NCI-H226 (cell line): ENCODE data around the gene SYNGAP1.
"Not testable (repeated sequence)": the region's sequence is repeated elsewhere in the genome, so short reads cannot be mapped to it uniquely, and the experiment has no call there.

ENCODE experiments used
- DNase-seq: peaks from one replicate; pipeline ENCODE4 v3.0.0-alpha.2; 2015

SYNGAP1 gene

DNA sequence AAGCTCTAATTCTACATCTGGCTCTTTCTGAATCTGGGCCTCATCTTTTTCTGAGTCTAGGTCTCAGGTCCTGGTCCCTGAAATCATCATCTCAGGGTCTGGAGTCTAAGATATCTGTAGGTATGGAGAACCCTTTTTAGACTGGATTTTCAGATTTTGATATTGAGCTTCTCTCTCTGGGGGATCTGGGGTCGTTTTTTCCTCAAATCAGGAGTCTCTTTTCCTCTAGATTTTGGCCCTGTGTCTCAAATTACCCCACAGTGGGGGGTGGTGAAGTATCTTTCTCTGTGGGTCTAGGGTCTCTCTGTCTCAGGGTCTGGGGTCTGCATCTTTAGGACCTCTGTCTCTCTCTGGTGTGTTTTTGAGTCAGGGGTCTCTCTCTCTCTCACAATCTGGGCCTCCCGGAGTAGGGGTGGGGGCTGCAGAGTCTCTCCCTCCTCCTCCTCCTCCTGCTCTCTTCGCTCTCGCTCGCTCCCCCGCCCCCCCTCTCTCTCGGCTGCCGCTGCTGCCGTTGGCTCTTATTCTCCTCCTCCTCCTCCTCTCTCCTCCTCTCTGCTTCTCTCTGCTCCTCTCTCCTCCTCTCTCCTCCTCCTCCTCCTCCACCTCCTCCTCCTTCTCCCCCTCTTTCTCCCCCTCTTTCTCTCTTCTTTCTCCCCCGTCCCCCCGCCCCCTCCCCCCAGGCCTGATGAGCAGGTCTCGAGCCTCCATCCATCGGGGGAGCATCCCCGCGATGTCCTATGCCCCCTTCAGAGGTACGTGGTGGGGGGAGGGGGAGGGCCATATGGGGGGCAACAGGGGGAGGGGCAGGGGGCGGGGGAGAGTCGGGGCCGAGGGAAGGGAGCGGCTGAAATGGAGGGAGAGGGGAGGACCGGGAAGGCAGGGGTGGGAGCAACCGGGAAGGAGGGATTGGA, at the start of gene SYNGAP1:
Gene SYNGAP1 (plus strand): TSS at position 486 of the 911 bp plus-strand sequence. CDS start 200 bp downstream, at position 686.
- no peak for DNase-seq

DNA sequence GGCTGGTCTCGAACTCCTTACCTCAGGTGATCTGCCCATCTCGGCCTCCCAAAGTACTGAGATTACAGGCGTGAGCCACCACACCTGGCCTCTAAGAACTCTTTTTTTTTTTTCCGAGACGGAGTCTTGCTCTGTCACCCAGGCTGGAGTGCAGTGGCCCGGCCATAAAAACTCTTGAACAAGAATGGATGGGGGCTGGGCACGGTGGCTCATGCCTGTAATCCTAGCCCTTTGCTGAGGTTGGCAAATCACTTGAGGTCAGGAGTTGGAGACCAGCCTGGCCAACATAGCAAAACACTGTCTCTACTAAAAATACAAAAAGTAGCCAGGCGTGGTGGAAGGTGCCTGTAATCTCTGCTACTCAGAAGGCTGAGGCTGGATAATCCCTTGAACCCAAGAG, 48.0 kb upstream of the SYNGAP1 start:
- not testable (repeated sequence) for DNase-seq

- no peak for DNase-seq
Observed at GRCh38 chr6:33372526-33373123, 47.2 kb upstream of the SYNGAP1 start.

GRCh38 chr6:33373960-33374910, 45.6 kb upstream of the SYNGAP1 start:
- no peak for DNase-seq

DNA sequence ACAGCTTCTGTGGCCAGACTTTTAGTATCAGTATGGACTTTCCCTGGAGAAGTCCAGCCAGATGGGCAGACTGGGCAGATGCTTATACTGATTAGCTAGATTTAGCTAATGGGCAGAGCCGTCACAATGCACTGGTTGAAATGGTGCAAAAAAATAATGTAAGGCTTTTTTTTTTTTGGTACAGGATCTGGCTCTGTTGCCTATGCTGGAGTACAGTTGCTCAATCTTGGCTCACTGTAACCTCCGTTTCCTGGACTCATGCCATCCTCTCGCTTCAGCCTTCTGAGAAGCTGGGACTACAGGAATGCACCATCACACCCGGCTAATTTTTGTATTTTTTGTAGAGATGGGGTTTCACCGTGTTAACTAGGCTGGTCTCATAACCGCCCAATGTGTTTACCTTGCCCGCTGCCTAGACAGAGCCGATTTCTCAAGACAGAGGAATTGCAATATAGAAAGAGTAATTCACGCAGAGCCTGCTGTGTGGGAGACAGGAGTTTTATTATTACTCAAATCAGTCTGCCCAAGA, 44.7 kb upstream of the SYNGAP1 start:
- DNase-seq, result peak; percentile 90

DNA sequence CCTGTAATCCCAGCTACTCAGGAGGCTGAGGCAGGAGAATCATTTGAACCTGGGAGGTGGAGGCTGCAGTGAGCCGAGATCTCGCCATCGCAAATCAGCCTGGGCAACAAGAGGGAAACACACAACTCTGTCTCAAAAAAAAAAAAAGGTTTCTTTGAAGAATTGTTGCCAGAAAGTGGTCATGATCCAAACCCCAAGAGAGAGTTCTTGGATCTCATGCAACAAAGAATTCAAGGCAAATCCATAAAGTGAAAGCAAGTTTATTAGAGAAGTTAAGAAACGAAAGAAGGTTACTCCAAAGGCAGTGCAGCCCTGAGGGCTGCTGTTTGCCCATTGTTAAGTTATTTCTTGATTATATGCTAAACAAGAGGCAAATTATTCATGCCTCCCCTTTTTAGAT, 42.7 kb upstream of the SYNGAP1 start:
- no peak for DNase-seq

GRCh38 chr6:33379184-33379583, 40.7 kb upstream of the SYNGAP1 start:
- not testable (repeated sequence) for DNase-seq

DNA sequence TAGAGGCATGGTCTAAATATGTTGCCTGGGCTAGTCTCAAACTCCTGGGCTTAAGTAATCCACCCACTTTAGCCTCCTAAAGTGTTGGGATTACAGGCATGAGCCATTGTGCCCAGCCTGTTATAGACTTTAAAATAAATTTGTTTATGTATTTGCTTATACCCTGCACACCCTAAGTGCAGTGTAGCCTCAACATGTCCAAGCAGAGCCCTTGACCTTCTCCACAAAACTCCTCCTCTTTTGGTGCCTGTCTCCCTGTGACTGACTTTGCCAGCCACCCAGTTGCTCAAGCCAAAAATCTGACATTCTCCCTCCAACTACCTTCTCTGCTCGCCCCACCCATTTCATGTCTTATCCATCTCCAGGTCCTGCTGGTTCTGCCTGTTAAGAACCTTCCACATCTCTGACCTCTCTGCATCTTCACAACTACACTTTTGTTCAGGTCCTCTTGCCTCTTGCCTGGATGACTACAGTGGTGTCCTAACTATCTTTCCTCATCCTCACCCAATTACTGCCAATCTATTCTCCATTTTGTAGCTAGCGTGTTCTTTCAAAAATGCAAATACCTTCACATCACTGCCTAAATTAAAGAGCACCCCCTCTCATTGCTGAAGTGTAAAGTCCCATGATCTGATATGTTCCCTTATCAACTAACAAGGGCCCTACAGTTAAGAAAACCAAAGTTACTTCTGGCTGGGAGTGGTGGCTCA, 39.4 kb upstream of the SYNGAP1 start:
- no peak for DNase-seq

GRCh38 chr6:33383427-33384185, 36.3 kb upstream of the SYNGAP1 start:
- DNase-seq, result no peak

GRCh38 chr6:33384581-33385020, 35.3 kb upstream of the SYNGAP1 start:
- DNase-seq, result peak; percentile 28

DNA sequence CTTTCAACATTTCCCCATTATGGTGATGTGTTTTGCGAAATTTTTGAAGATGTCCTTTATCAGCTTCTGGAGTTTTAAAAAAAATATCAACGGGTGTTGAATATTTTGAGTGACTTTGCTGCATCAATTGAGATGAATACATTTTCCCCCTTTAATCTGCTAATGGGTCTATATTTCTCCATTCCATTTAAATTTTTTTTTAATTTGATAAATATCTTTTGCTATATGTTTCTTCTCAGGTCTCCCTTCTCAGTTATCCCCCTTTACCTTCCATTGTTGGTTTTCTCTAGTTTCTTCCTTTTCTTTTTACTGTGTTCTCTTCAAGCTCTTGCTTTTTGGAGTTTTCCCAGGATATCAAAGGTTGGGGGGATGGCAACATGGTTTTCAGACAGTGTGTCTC, 29.7 kb upstream of the SYNGAP1 start:
- DNase-seq, result no peak

DNA sequence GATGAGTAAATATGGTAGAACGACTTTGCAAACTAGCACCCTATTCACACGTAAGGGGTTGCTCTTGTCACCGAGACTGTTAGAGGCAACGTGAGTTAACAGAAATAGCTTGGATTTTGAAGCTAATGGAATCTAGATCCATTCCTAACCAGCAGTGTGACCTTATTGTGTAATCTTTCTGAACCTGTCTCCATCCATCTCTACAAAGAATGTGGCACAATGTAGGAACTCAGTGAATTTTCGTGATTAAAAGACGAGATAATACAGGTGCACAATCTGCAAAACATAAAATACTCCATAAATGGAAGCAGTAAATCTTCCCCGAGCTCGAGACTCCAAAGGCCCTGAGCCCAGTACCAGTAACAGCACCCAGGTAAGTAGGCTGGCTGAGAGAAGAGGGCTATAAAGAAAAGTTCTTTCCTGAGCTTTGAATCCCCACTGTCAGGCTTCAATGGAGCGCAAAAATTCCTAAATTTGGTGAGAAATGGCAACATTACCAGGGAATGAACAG, 29.0 kb upstream of the SYNGAP1 start:
- DNase-seq, result no peak

- DNase-seq, result peak; percentile 100
Observed at GRCh38 chr6:33391278-33391921, 28.5 kb upstream of the SYNGAP1 start, which contains the start of gene KIFC1. TSS of gene KIFC1 (plus strand) at chr6:33391823. CDS start at chr6:33391986, 163 bp downstream.

- DNase-seq, result no peak
Observed at GRCh38 chr6:33391922-33392594, 27.8 kb upstream of the SYNGAP1 start.

DNA sequence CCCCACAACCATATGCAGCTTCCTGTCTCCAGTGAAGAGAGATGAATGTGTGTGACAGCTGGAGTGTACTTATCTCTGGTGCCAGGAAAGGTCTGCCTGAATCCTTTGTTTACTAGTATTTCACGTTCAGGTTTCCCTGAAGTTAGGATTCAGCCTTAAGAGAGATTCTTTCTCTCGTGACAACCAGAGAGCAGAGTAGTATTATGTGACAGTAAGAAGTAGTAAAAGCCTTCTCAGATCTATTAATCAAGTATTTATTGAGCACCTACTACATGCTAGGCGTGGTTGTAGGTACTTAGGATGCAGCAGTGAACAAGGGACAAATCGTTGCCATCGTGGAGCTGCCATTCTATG, 27.3 kb upstream of the SYNGAP1 start:
- no peak for DNase-seq

DNA sequence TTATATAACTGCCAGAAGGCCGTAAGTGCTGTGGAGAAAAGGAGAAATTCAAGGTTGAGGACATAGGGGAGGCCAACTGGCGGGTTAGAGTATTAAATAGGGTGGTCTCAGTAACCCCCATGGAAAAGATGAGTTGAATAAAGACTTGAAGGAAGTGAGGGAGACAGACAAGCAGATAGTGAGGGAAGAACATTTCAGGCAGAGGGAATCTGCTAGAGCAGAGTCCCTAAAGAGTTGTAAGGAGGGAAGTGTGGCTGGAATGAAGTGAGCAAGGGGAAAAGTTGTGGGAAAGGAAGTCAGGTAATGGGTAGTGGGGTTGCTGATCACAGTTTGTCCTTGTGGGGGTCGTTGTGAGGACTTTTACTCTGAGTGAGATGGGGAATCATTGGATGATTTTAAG, 26.9 kb upstream of the SYNGAP1 start:
- DNase-seq, result no peak

DNA sequence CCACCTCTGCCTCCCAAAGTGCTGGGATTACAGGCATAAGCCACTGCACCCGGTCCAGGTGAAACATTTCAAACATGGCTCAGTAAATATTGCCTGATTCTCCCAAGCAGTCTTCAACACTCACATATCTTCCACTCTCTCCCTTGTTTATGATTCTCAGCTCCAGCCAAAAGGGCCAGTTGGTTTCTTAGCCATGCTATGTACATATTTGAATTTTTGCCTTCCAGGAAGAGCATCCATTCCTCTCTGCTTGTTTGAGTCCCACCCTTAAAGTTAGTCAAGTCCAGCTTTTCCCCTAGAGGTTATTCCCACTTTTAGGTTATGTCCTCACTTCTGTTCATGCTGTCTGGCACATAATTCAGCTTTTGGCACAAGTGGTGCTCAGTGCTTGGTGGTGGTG, 22.3 kb upstream of the SYNGAP1 start:
- no peak for DNase-seq

GRCh38 chr6:33398601-33399000, 21.3 kb upstream of the SYNGAP1 start:
- not testable (repeated sequence) for DNase-seq

- not testable (repeated sequence) for DNase-seq
Observed at GRCh38 chr6:33399881-33400280, 20.0 kb upstream of the SYNGAP1 start.

DNA sequence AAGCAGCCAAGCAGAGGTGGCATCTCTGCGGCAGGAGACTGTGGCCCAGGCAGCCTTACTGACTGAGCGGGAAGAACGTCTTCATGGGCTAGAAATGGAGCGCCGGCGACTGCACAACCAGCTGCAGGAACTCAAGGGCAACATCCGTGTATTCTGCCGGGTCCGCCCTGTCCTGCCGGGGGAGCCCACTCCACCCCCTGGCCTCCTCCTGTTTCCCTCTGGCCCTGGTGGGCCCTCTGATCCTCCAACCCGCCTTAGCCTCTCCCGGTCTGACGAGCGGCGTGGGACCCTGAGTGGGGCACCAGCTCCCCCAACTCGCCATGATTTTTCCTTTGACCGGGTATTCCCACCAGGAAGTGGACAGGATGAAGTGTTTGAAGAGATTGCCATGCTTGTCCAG, 15.0 kb upstream of the SYNGAP1 start:
- no peak for DNase-seq
